ENCODE data around the gene NIM1K. TPM values are rescaled to one million over a fixed set of nuclear protein-coding genes. Genes with fewer than 3 reads are reported as not detected.

NIM1K gene
- total RNA-seq, 3 donors from 2014 or later, result 0.29 to 0.48 (median 0.33) TPM

- Histone ChIP-seq H3K4me1 (no peaks in the 10 kb centered on the region), H3K4me3 (no peak overlapping the region), H3K27ac (no peak overlapping the region), H3K9me3 (no peaks in the 10 kb centered on the region), H3K36me3 (no peaks in the 10 kb centered on the region), H3K27me3 (no peaks in the 10 kb centered on the region)
- no peak for DNase-seq (ENCODE audit: low spot score in 2 of 2)
- intact Hi-C loops (cut with DNase I; ENCODE audit: low total_unique reads), result loop anchor here (5.0 kb wide), 1 partner anchor 245 kb away; no protein-coding TSS in a partner anchor
- TF ChIP-seq POLR2AphosphoS5 (IDR thresholded peaks at IDR 0.05), result no peak
- no peak for TF ChIP-seq CTCF (IDR thresholded peaks at IDR 0.05)
- TF ChIP-seq POLR2A (IDR thresholded peaks at IDR 0.05), result no peak
Observed at GRCh38 chr5:43207601-43208000, 15.6 kb downstream of the NIM1K start.

GRCh38 chr5:43208658-43209057 is 16.6 kb downstream of the NIM1K start:
- H3K4me3 ChIP-seq, result no peak overlapping the region
- no peaks in the 10 kb centered on the region for H3K9me3 ChIP-seq
- TF ChIP-seq POLR2A (IDR thresholded peaks at IDR 0.05), result no peak
- no peak for TF ChIP-seq POLR2AphosphoS5 (IDR thresholded peaks at IDR 0.05)
- no peak for TF ChIP-seq CTCF (IDR thresholded peaks at IDR 0.05)
- H3K4me1 ChIP-seq, result no peaks in the 10 kb centered on the region
- H3K27me3 ChIP-seq, result no peaks in the 10 kb centered on the region
- DNase-seq (ENCODE audit: low spot score in 2 of 2), result no peak
- H3K36me3 ChIP-seq, result no peaks in the 10 kb centered on the region
- intact Hi-C loops (cut with DNase I; ENCODE audit: low total_unique reads), result loop anchor here (5.0 kb wide), 1 partner anchor 246 kb away; no protein-coding TSS in a partner anchor
- no peak overlapping the region for H3K27ac ChIP-seq

- no peaks in the 10 kb centered on the region for H3K4me1 ChIP-seq
- no peaks in the 10 kb centered on the region for H3K9me3 ChIP-seq
- no peaks in the 10 kb centered on the region for H3K27me3 ChIP-seq
- TF ChIP-seq CTCF (IDR thresholded peaks at IDR 0.05) (no peak), POLR2AphosphoS5 (IDR thresholded peaks at IDR 0.05) (no peak), POLR2A (IDR thresholded peaks at IDR 0.05) (no peak)
- H3K27ac ChIP-seq, result no peak overlapping the region
- H3K4me3 ChIP-seq, result no peak overlapping the region
- intact Hi-C loops (cut with DNase I; ENCODE audit: low total_unique reads), result loop anchor here (5.0 kb wide), 1 partner anchor 247 kb away; no protein-coding TSS in a partner anchor
- H3K36me3 ChIP-seq, result no peaks in the 10 kb centered on the region
- no peak for DNase-seq (ENCODE audit: low spot score in 2 of 2)
Observed at GRCh38 chr5:43209060-43209459, 17.0 kb downstream of the NIM1K start.

GRCh38 chr5:43209833-43210232 is 17.8 kb downstream of the NIM1K start:
- Histone ChIP-seq H3K9me3 (no peaks in the 10 kb centered on the region), H3K27me3 (no peaks in the 10 kb centered on the region), H3K4me1 (no peaks in the 10 kb centered on the region), H3K27ac (no peak overlapping the region), H3K36me3 (no peaks in the 10 kb centered on the region), H3K4me3 (no peak overlapping the region)
- intact Hi-C loops (cut with DNase I; ENCODE audit: low total_unique reads), result loop anchor here (5.0 kb wide), 1 partner anchor 248 kb away; no protein-coding TSS in a partner anchor
- no peak for DNase-seq (ENCODE audit: low spot score in 2 of 2)
- TF ChIP-seq POLR2A (IDR thresholded peaks at IDR 0.05) (no peak), POLR2AphosphoS5 (IDR thresholded peaks at IDR 0.05) (no peak), CTCF (IDR thresholded peaks at IDR 0.05) (no peak)

- no peak for DNase-seq (ENCODE audit: low spot score in 2 of 2)
- no peaks in the 10 kb centered on the region for H3K9me3 ChIP-seq
- H3K27ac ChIP-seq, result no peak overlapping the region
- no peaks in the 10 kb centered on the region for H3K4me1 ChIP-seq
- H3K36me3 ChIP-seq, result no peaks in the 10 kb centered on the region
- intact Hi-C loops (cut with DNase I; ENCODE audit: low total_unique reads), result no loop called here
- H3K27me3 ChIP-seq, result no peaks in the 10 kb centered on the region
- no peak overlapping the region for H3K4me3 ChIP-seq
- TF ChIP-seq POLR2AphosphoS5 (IDR thresholded peaks at IDR 0.05) (no peak), CTCF (IDR thresholded peaks at IDR 0.05) (no peak), POLR2A (IDR thresholded peaks at IDR 0.05) (no peak)
Observed at GRCh38 chr5:43210570-43210969, 18.5 kb downstream of the NIM1K start.
